Lower leg skin (tissue), 4 donors: Measurements from ENCODE around the gene BOK. TPM values are rescaled to one million over a fixed set of nuclear protein-coding genes. Genes with fewer than 3 reads are reported as not detected.

ENCODE experiments used
- DNase-seq, 2 donors: peaks; one replicate each; pipeline ENCODE4 v3.0.0-alpha.2; 2019; ENCODE audit warnings: low spot score in 2 of 2
- H3K4me3 ChIP-seq: fragments of 200-600 bp; sonication (generic); 2 replicates; pipeline ENCODE4 v1.5.1; 2017; ENCODE audit warnings: mild to moderate bottlenecking, low read depth; ENCODE audit not compliant: poor library complexity, severe bottlenecking
- POLR2A ChIP-seq, 2 donors: fragments of 450-650 bp; IDR thresholded peaks; one replicate each; pipeline ENCODE4 v1.6.1; 2016 to 2017; ENCODE audit warnings: antibody characterized with exemption in 2 of 2, mild to moderate bottlenecking in 1 of 2, moderate library complexity in 1 of 2
- WGBS, 2 donors: methylation state at CpG; one replicate each; pipeline ENCODE4 v1.1.5; 2018; 5-methylcytosine and 5-hydroxymethylcytosine counted together
- intact Hi-C: fragments of 100-400 bp; cut with DNase I; formaldehyde crosslinking; loops from one replicate; pipeline ENCODE4 v1.15.0; 2023; ENCODE audit warnings: low total_unique reads
- total RNA-seq, 4 donors: library from RNA; depleted of rRNA; stranded (reverse); fragments of >200 nt; gene quantifications; one replicate each; pipeline ENCODE4 v1.1.0, GENCODE V29; 2016
- TF ChIP-seq, protein P1 (sequence below), 3 donors: fragments of 450-650 bp; IDR thresholded peaks; one replicate each; pipeline ENCODE4 v1.5.1; 2016; ENCODE audit warnings: antibody characterized with exemption in 3 of 3, mild to moderate bottlenecking in 3 of 3, moderate library complexity in 2 of 3

The BOK gene
- total RNA-seq, 4 donors from 2014 or later: 44.2 to 59.9 (median 54.7) TPM

DNA sequence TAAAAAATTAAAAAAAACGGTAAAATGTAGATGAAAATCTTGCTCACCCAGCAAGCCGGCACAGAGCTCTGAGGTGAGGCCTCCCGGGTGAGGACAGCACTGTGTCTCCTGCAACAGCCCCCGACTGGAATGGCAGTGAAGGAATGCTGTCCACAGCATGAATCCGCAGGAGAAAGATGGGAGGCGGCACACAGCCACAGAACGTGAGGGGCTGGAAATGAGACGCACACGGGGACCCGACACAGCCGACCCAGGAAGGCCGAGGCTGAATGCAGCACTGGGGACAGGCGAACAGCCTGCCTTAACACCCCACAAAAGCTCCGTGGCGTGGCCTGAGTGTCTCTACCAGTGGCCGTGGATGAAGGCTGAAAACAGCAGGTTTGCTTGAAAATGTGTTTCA is 34.7 kb downstream of the BOK start:
- H3K4me3 ChIP-seq: no peak overlapping the region
- 92 to 94% methylated on average over 16 of the region's 16 CpGs for WGBS, 2 donors
- TF ChIP-seq, protein P1, sequence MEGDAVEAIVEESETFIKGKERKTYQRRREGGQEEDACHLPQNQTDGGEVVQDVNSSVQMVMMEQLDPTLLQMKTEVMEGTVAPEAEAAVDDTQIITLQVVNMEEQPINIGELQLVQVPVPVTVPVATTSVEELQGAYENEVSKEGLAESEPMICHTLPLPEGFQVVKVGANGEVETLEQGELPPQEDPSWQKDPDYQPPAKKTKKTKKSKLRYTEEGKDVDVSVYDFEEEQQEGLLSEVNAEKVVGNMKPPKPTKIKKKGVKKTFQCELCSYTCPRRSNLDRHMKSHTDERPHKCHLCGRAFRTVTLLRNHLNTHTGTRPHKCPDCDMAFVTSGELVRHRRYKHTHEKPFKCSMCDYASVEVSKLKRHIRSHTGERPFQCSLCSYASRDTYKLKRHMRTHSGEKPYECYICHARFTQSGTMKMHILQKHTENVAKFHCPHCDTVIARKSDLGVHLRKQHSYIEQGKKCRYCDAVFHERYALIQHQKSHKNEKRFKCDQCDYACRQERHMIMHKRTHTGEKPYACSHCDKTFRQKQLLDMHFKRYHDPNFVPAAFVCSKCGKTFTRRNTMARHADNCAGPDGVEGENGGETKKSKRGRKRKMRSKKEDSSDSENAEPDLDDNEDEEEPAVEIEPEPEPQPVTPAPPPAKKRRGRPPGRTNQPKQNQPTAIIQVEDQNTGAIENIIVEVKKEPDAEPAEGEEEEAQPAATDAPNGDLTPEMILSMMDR (IDR thresholded peaks at IDR 0.05): no peak
- no peak for TF ChIP-seq POLR2A (IDR thresholded peaks at IDR 0.05)
- DNase-seq: no peak
- intact Hi-C loops: no loop called here

DNA sequence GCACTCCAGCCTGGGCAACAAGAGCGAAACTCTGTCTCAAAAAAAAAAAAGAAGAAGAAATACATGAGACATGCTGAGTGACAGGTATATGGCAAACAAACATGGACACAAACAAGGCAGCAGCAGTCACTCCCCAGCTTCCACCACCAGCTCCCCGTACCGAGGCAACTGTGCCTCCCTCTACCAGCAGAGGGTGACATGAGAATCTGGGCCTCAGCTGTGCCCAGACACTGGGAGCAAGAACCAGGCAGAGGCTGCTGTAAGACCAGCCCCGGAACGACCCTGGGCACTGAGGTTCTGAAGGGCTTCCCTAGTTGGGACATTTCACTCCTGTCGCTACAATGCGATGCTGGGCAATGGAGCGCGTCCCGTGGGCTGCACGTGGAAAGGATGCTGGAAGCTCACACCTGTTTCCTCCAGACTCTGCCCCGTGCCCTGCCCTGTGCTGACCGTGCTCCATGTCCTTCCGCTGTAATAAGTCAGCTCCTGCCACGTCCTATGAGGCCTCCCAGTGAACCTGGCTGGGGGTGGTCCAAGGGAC is 37.1 kb downstream of the BOK start:
- DNase-seq: no peak
- intact Hi-C loops: no loop called here
- no peak for TF ChIP-seq POLR2A (IDR thresholded peaks at IDR 0.05)
- TF ChIP-seq, protein P1 (IDR thresholded peaks at IDR 0.05): no peak
- no peak overlapping the region for H3K4me3 ChIP-seq
- WGBS, 2 donors: 88 to 92% methylated on average over 15 of the region's 15 CpGs

DNA sequence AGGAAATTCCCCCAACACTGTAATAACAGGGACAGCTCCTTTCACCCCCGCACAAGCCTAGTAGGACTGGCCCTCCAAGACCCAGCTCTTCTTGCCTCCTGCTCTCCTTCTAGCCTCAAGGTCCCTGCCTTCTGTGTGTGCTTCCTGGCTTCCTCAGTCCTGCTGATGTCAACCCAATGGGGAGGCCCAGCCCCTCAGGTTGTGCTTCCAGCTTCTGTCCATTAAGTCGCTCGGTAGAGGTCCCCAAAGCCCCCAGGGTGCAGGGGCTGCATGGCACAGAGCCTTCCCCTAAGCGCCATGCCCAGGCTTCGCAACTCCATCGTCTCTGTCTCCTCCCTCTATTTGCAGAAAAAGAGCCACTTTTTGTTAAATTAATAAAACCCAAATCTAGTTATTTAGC is 39.0 kb downstream of the BOK start:
- 93 to 94% methylated on average over 6 of the region's 6 CpGs for WGBS, 2 donors
- no peak overlapping the region for H3K4me3 ChIP-seq
- DNase-seq: no peak
- intact Hi-C loops: no loop called here
- TF ChIP-seq POLR2A (IDR thresholded peaks at IDR 0.05): no peak
- TF ChIP-seq, protein P1 (IDR thresholded peaks at IDR 0.05): no peak

DNA sequence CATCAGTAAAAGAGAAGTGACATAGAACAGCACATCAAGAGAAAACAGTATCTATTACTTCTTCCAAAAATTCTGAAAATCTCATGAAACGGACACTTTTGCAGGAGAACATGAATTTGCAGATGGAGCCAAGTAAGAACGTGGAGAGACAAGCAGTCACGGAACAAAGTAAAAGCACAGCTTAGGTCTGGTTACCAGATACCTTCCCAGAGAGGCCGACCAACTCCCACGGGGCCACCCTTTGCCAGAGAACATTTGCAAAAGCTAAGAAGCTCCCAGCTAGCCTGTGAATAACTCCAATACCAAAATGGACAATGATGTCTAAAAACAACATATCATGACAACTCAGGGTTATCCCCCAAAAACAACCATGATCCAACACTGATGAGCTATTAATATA is 39.5 kb downstream of the BOK start:
- WGBS, 2 donors: 65 to 72% methylated on average over 5 of the region's 5 CpGs
- no peak overlapping the region for H3K4me3 ChIP-seq
- no peak for DNase-seq
- intact Hi-C loops: no loop called here
- TF ChIP-seq, protein P1 (IDR thresholded peaks at IDR 0.05): no peak
- no peak for TF ChIP-seq POLR2A (IDR thresholded peaks at IDR 0.05)

DNA sequence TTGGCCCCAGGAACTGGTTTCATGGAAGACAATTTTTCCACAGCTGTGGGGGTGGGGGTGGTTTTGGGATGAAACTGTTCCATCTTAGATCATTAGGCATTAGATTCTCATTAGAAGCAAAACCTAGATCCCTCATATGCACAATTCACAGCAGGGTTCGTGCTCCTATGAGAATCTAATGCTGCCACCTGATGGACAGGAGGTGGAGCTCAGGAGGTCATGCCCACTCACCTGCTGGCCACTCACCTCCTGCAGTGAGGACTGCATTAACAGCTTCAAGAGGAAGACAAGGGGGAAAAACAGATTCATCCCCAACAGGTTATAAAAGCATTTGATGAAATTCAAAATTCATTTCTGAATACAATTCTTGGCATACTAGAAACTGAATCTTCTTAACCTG is 39.9 kb downstream of the BOK start:
- DNase-seq: no peak
- TF ChIP-seq, protein P1 (IDR thresholded peaks at IDR 0.05): no peak
- no peak for TF ChIP-seq POLR2A (IDR thresholded peaks at IDR 0.05)
- 67 to 77% methylated on average over 1 of the region's 1 CpG for WGBS, 2 donors
- intact Hi-C loops: no loop called here
- no peak overlapping the region for H3K4me3 ChIP-seq

DNA sequence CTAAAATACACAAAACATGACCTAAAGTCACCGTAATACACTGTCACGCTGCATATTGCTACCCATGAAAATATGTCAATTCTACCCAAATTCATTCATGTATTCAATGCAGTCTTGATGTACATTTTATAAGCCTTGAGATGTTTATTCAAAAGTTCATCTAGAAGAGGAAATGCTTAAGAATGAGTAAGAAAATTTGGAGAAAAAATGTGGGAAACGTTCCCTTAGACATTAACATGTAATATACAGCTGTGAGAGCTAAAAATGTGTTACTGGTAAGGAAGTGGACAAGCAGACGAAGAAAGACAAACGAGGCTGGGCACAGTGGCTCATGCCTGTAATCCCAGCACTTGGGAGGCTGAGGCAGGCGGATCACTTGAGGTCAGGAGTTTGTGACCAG is 41.1 kb downstream of the BOK start:
- intact Hi-C loops: no loop called here

More for the DNA sequence above, 41.1 kb downstream of the BOK start:
- DNase-seq: no peak
- H3K4me3 ChIP-seq: no peak overlapping the region
- TF ChIP-seq, protein P1 (IDR thresholded peaks at IDR 0.05): no peak
- no peak for TF ChIP-seq POLR2A (IDR thresholded peaks at IDR 0.05)
- 84 to 90% methylated on average over 6 of the region's 6 CpGs for WGBS, 2 donors
